IMR-90 (cell line): ENCODE results near the gene FYCO1. TPM values are rescaled to one million over a fixed set of nuclear protein-coding genes. Genes with fewer than 3 reads are reported as not detected.

Experiments used
- ATAC-seq: fragments of 200-7000 bp; cut with Tn5 transposase; 2 replicates; pipeline ENCODE4 v1.9.1; 2020; ENCODE audit warnings: low read depth, mild to moderate bottlenecking, moderate library complexity
- BruUV-seq: library from RNA; stranded (reverse); fragments of 400-500 nt; replicated peaks from 2 replicates; lab custom pipeline; 2021; lab: Mats Ljungman, UMichigan
- CTCF ChIA-PET: fragments of 300-600 bp; formaldehyde crosslinking; extraction: SDS; loops from one replicate; lab custom pipeline; 2021; ENCODE audit warnings: antibody characterized with exemption; lab: Yijun Ruan, JAX
- POLR2A ChIA-PET: fragments of 300-600 bp; sonication (Branson Sonifier 250); formaldehyde crosslinking; loops from one replicate; lab custom pipeline; 2022; ENCODE audit warnings: antibody characterized with exemption; ENCODE audit not compliant: unreplicated experiment; lab: Charles Lee
- DNase-seq: peaks from one replicate; pipeline ENCODE4 v3.0.0; 2013
- H2AFZ ChIP-seq: replicated peaks from 2 replicates; pipeline ENCODE3; 2013; ENCODE audit warnings: low read length, mild to moderate bottlenecking; ENCODE audit not compliant: poor library complexity
- H2AK5ac ChIP-seq: 2 replicates; pipeline ENCODE4 v1.6.1; 2013; ENCODE audit warnings: low read depth, low read length, inconsistent platforms
- H2AK9ac ChIP-seq: replicated peaks from 2 replicates; pipeline ENCODE3; 2013; ENCODE audit warnings: mild to moderate bottlenecking, low read depth, low read length, moderate library complexity; ENCODE audit not compliant: poor library complexity
- H2BK120ac ChIP-seq: 2 replicates; pipeline ENCODE4 v1.6.1; 2013; ENCODE audit warnings: low read depth, low read length, inconsistent platforms
- H2BK15ac ChIP-seq: 3 replicates; pipeline ENCODE4 v1.6.1; 2013; ENCODE audit warnings: low read depth, low read length, inconsistent platforms
- H2BK20ac ChIP-seq: 2 replicates; pipeline ENCODE4 v1.6.1; 2013; ENCODE audit warnings: low read depth, mild to moderate bottlenecking, inconsistent platforms, low read length, moderate library complexity
- H2BK5ac ChIP-seq: 2 replicates; pipeline ENCODE4 v1.6.1; 2013; ENCODE audit warnings: mild to moderate bottlenecking, low read depth, low read length, inconsistent platforms; ENCODE audit not compliant: poor library complexity, severe bottlenecking
- H3K14ac ChIP-seq: replicated peaks from 2 replicates; pipeline ENCODE4 v1.6.1; 2013; ENCODE audit warnings: low read depth, low read length, inconsistent platforms
- H3K18ac ChIP-seq: 2 replicates; pipeline ENCODE4 v1.6.1; 2013; ENCODE audit warnings: low read depth, low read length, control low read depth
- H3K23ac ChIP-seq: 2 replicates; pipeline ENCODE4 v1.6.1; 2013; ENCODE audit warnings: low read depth, low read length, inconsistent platforms
- H3K27ac ChIP-seq: 2 replicates; pipeline ENCODE4 v1.5.1; 2013; ENCODE audit warnings: mild to moderate bottlenecking, control low read depth, low read length; ENCODE audit not compliant: insufficient read depth
- H3K27me3 ChIP-seq: 2 replicates; pipeline ENCODE4 v1.6.1; 2013; ENCODE audit warnings: low read length; ENCODE audit not compliant: control insufficient read depth, insufficient read depth
- H3K36me3 ChIP-seq: 2 replicates; pipeline ENCODE4 v1.6.1; 2013; ENCODE audit warnings: low read length, mixed read lengths; ENCODE audit not compliant: control insufficient read depth, insufficient read depth
- H3K4ac ChIP-seq: 2 replicates; pipeline ENCODE4 v1.6.1; 2013; ENCODE audit warnings: low read depth, low read length, inconsistent platforms
- H3K4me1 ChIP-seq: 2 replicates; pipeline ENCODE4 v1.6.1; 2013; ENCODE audit warnings: low read length, mixed read lengths; ENCODE audit not compliant: control insufficient read depth, insufficient read depth
- H3K4me2 ChIP-seq: 2 replicates; pipeline ENCODE4 v1.6.1; 2013; ENCODE audit warnings: low read depth, mild to moderate bottlenecking, control low read depth, low read length, moderate library complexity
- H3K4me3 ChIP-seq: 2 replicates; pipeline ENCODE4 v1.5.1; 2013; ENCODE audit warnings: low read depth, mild to moderate bottlenecking, control low read depth, low read length, moderate library complexity; ENCODE audit not compliant: insufficient read depth
- H3K56ac ChIP-seq: 2 replicates; pipeline ENCODE4 v1.6.1; 2013; ENCODE audit warnings: low read length, inconsistent platforms; ENCODE audit not compliant: insufficient read depth; ENCODE audit errors: extremely low read depth
- H3K79me1 ChIP-seq, 2 experiments: 2 replicates each; pipeline ENCODE4 v1.6.1; 2013; ENCODE audit warnings: low read length in 2 of 2, inconsistent platforms in 1 of 2, low read depth in 1 of 2
- H3K9ac ChIP-seq: 2 replicates; pipeline ENCODE4 v1.6.1; 2013; ENCODE audit warnings: low read depth, low read length, control low read depth
- H3K9me1 ChIP-seq: 2 replicates; pipeline ENCODE4 v1.6.1; 2013; ENCODE audit warnings: low read length, inconsistent platforms; ENCODE audit not compliant: insufficient read depth
- H3K9me3 ChIP-seq: 2 replicates; pipeline ENCODE4 v1.6.1; 2013; ENCODE audit warnings: low read length; ENCODE audit not compliant: control insufficient read depth, insufficient read depth
- H4K20me1 ChIP-seq: 2 replicates; pipeline ENCODE4 v1.6.1; 2013; ENCODE audit warnings: low read length, inconsistent platforms; ENCODE audit not compliant: insufficient read depth
- H4K5ac ChIP-seq: 2 replicates; pipeline ENCODE4 v1.6.1; 2013; ENCODE audit warnings: mild to moderate bottlenecking, low read depth, low read length, control low read depth
- H4K8ac ChIP-seq, 2 experiments: 2 replicates each; pipeline ENCODE4 v1.6.1; 2013; ENCODE audit warnings: low read depth in 2 of 2, low read length in 2 of 2, control low read depth in 1 of 2, inconsistent platforms in 1 of 2
- H4K91ac ChIP-seq: 2 replicates; pipeline ENCODE4 v1.6.1; 2013; ENCODE audit warnings: low read depth, low read length, inconsistent platforms; ENCODE audit not compliant: insufficient read depth
- BHLHE40 ChIP-seq: fragments of 150-350 bp; IDR thresholded peaks from 2 replicates; pipeline ENCODE4 v1.6.1; 2016; ENCODE audit warnings: mild to moderate bottlenecking, low read depth, low read length
- CEBPB ChIP-seq: IDR thresholded peaks from 2 replicates; pipeline ENCODE4 v1.6.1; 2012; ENCODE audit warnings: low read depth, low read length, improper control_type of control experiment
- MAFK ChIP-seq: IDR thresholded peaks from 2 replicates; pipeline ENCODE4 v1.6.1; 2012; ENCODE audit warnings: low read depth, low read length, improper control_type of control experiment
- MXI1 ChIP-seq: IDR thresholded peaks from 2 replicates; pipeline ENCODE4 v1.6.1; 2012; ENCODE audit warnings: low read depth, mild to moderate bottlenecking, low read length, moderate library complexity, borderline replicate concordance
- RCOR1 ChIP-seq: IDR thresholded peaks from 2 replicates; pipeline ENCODE4 v1.6.1; 2012; ENCODE audit warnings: mild to moderate bottlenecking, low read length, improper control_type of control experiment; ENCODE audit not compliant: insufficient replicate concordance
- WGBS, 2 experiments: methylation state at CpG; one replicate each; pipeline versions ENCODE4 v1.1.5 to v1.1.7; 2013; ENCODE audit warnings: missing lambda C conversion rate in 2 of 2; ENCODE audit not compliant: insufficient read length in 1 of 2; ENCODE audit errors: extremely low coverage in 2 of 2; 5-methylcytosine and 5-hydroxymethylcytosine counted together
- dilution Hi-C: fragments of 300-500 bp; cut with HindIII; formaldehyde crosslinking; loops from one replicate; pipeline ENCODE4 v1.14.3; 2018; ENCODE audit warnings: low sequenced_read_pairs; ENCODE audit not compliant: unreplicated experiment
- in situ Hi-C: fragments of 300-500 bp; cut with MboI; formaldehyde crosslinking; loops from 3 replicates; pipeline ENCODE4 v1.14.3; 2019; ENCODE audit warnings: low sequenced_read_pairs, inconsistent platforms, mixed read lengths
- intact Hi-C: fragments of 100-400 bp; cut with micrococcal nuclease; formaldehyde crosslinking; loops from 2 replicates; pipeline ENCODE4 v1.10.0; 2022
- polyA plus RNA-seq, 3 experiments: library from polyadenylated mRNA; depleted of rRNA; stranded (reverse); fragments of >200 nt; gene quantifications; 2 replicates each; pipeline ENCODE4 v1.2.3, GENCODE V29; 2012; ENCODE audit warnings: low replicate concordance in 1 of 3
- total RNA-seq: library from RNA; depleted of rRNA; stranded (reverse); fragments of >200 nt; gene quantifications from 2 replicates; pipeline ENCODE4 v1.2.3, GENCODE V29; 2012

FYCO1 gene
- total and polyA plus RNA-seq, 2 of the 4 experiments (the other 2 are of a cell fraction) = 13.7 to 20.1 TPM

DNA sequence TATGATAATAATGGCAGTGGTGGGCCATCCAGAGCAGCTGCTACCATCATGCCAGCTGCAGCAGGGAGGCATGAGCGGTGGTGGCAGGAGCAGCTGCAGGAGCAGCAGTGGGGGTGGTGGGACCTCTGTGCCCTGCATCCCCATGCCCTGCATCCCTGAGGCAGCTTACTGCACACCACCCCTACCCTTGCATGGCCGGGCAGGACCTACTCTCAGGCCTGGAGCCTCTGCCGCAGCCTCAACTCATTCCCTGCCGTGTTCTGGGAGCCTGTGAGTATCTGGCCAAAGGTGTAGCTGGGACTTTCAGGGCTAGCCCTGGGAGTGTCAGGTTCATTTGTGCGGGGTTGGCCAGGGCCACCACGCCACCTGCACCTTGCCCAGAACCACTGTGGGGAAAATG is 35.0 kb upstream of the FYCO1 start:
- no peak overlapping the region for H4K8ac ChIP-seq
- in situ Hi-C loops = no loop called here
- H2BK15ac ChIP-seq = no peak overlapping the region
- H3K23ac ChIP-seq = no peak overlapping the region
- H3K9me1 ChIP-seq = no peaks in the 10 kb centered on the region; the same call in 1 of the 2 replicates
- dilution Hi-C loops = no loop called here
- no peak overlapping the region for H2AK5ac ChIP-seq
- H3K4me1 ChIP-seq = no peaks in the 10 kb centered on the region
- no peak overlapping the region for H2BK120ac ChIP-seq
- H3K9me3 ChIP-seq = peaks cover 9% of the 10 kb centered on the region
- ATAC-seq (no peak), DNase-seq (no peak)
- TF ChIP-seq CEBPB (no peak), BHLHE40 (no peak), RCOR1 (no peak), MXI1 (no peak), MAFK (no peak)
- no peak overlapping the region for H3K14ac ChIP-seq
- no TSS peak for BruUV-seq
- no peak overlapping the region for H4K5ac ChIP-seq
- H3K9ac ChIP-seq = no peak overlapping the region
- ChIA-PET POLR2A (no interaction called here), CTCF (no interaction called here)
- H3K4ac ChIP-seq = no peak overlapping the region
- H3K27me3 ChIP-seq = peaks cover 4% of the 10 kb centered on the region
- no peak overlapping the region for H2AK9ac ChIP-seq
- no peaks in the 10 kb centered on the region for H3K36me3 ChIP-seq
- no peak overlapping the region for H2BK20ac ChIP-seq
- 67% methylated on average over 2 of the region's 6 CpGs; no CpG with 5 or more reads in 1 of the 2 experiments for WGBS, 2 experiments
- H2BK5ac ChIP-seq = no peak overlapping the region
- no peaks in the 10 kb centered on the region for H3K79me1 ChIP-seq
- H4K20me1 ChIP-seq = no peaks in the 10 kb centered on the region
- no peak overlapping the region for H2AFZ ChIP-seq
- no peak overlapping the region for H3K27ac ChIP-seq
- no peak overlapping the region for H3K56ac ChIP-seq
- no peak overlapping the region for H3K4me2 ChIP-seq
- no peak overlapping the region for H3K4me3 ChIP-seq
- no peak overlapping the region for H3K18ac ChIP-seq
- intact Hi-C loops = no loop called here
- no peak overlapping the region for H4K91ac ChIP-seq
